ENCODE measurements around the gene IGSF3. TPM values are rescaled to one million over a fixed set of nuclear protein-coding genes. Genes with fewer than 3 reads are reported as not detected.

Gene IGSF3
- total and polyA plus RNA-seq, 2 experiments from 2014 or later: 8.8 to 34.0 TPM

DNA sequence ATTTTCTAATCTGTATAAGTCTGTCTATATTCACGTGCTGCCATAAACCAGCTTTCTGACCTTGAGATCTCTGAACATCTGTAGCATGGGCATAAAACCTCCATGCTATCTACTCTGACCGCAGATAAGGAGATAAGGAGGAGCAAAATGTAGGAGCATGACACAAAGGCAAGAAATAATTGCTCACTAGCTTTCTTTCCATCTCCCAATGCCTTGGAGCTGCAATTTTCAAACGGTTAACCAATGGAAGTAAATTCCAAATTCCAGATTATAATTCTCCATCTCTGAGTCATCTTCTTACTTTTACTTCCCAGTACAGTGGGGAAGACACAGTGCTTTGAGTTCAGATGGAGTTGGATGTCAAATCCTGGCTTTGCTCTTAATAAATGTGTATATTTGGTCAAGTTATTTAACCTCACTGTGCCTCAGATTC is 138.3 kb downstream of the IGSF3 start:
- 64% methylated on average over 3 of the region's 3 CpGs for WGBS (ENCODE audit: low lambda C conversion rate, missing lambda C conversion rate)
- Histone ChIP-seq H3K9me2 (replicated peaks; ENCODE audit: insufficient read depth) (no peaks in the 10 kb centered on the region), H2AFZ (no peak overlapping the region), H3K79me2 (no peaks in the 10 kb centered on the region), H3K9me3 (ENCODE audit: low read depth) (no peaks in the 10 kb centered on the region), H3K36me3 (replicated peaks; ENCODE audit: insufficient read depth, low read depth) (no peaks in the 10 kb centered on the region), H3K4me1 (ENCODE audit: insufficient read depth) (no peaks in the 10 kb centered on the region), H4K20me1 (ENCODE audit: insufficient read depth, poor library complexity, severe bottlenecking) (no peaks in the 10 kb centered on the region), H3K4me2 (no peak overlapping the region), H3K27me3 (no peaks in the 10 kb centered on the region), H3K27ac (no peak overlapping the region), H3K4me3 (no peak overlapping the region)
- TF ChIP-seq, protein P1, sequence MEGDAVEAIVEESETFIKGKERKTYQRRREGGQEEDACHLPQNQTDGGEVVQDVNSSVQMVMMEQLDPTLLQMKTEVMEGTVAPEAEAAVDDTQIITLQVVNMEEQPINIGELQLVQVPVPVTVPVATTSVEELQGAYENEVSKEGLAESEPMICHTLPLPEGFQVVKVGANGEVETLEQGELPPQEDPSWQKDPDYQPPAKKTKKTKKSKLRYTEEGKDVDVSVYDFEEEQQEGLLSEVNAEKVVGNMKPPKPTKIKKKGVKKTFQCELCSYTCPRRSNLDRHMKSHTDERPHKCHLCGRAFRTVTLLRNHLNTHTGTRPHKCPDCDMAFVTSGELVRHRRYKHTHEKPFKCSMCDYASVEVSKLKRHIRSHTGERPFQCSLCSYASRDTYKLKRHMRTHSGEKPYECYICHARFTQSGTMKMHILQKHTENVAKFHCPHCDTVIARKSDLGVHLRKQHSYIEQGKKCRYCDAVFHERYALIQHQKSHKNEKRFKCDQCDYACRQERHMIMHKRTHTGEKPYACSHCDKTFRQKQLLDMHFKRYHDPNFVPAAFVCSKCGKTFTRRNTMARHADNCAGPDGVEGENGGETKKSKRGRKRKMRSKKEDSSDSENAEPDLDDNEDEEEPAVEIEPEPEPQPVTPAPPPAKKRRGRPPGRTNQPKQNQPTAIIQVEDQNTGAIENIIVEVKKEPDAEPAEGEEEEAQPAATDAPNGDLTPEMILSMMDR (IDR thresholded peaks at IDR 0.05; ENCODE audit: poor library complexity): no peak
- TF ChIP-seq EZH2phosphoT487 (IDR thresholded peaks at IDR 0.05; ENCODE audit: low read depth, severe bottlenecking, unreplicated experiment) (no peak), EZH2 (IDR thresholded peaks at IDR 0.05; ENCODE audit: borderline replicate concordance) (no peak)
- DNase-seq (ENCODE audit: low spot score): no peak

DNA sequence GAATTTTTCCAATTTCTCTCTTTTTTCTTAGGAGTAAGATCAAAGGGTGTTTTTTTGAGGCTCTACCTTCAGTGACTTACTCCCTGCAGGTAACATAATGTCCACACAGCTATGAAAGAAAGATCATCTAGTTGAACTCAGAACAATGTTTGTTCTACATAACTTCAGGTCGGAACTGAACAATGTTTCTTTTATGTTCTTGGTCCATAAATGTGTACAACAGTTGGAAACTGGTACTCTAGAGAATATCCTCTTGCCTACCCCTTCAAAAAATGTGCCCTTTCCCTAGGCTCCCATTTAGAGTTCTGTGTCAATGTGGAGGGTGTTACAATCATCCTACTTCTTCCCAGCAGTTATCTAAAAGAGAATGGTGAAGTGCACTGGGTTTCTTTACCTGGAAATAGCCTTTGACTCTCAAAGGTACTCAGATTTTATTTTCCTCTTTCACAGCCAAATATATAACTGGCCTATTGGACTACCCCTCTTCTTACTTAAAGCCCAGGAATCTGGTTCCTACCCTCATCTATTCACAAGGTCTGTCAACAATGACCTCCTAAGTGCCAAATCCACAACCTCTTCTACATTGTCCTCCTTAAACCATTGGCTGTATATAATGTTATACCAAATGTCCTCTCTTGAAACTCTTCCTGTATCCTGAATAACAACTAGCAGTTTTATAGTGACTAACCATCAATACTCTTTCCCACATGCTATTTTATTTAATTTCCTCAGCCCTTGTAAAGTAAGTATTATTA is 139.0 kb downstream of the IGSF3 start:
- TF ChIP-seq EZH2 (IDR thresholded peaks at IDR 0.05; ENCODE audit: borderline replicate concordance): no peak
- no peak for TF ChIP-seq EZH2phosphoT487 (IDR thresholded peaks at IDR 0.05; ENCODE audit: low read depth, severe bottlenecking, unreplicated experiment)
- TF ChIP-seq, protein P1 (IDR thresholded peaks at IDR 0.05; ENCODE audit: poor library complexity): no peak
- Histone ChIP-seq H3K79me2 (no peaks in the 10 kb centered on the region), H3K27me3 (no peaks in the 10 kb centered on the region), H3K4me1 (ENCODE audit: insufficient read depth) (no peaks in the 10 kb centered on the region), H2AFZ (no peak overlapping the region), H3K4me3 (no peak overlapping the region), H4K20me1 (ENCODE audit: insufficient read depth, poor library complexity, severe bottlenecking) (no peaks in the 10 kb centered on the region), H3K36me3 (replicated peaks; ENCODE audit: insufficient read depth, low read depth) (no peaks in the 10 kb centered on the region), H3K27ac (no peak overlapping the region), H3K4me2 (no peak overlapping the region), H3K9me3 (ENCODE audit: low read depth) (no peaks in the 10 kb centered on the region), H3K9me2 (replicated peaks; ENCODE audit: insufficient read depth) (no peaks in the 10 kb centered on the region)
- WGBS (ENCODE audit: low lambda C conversion rate, missing lambda C conversion rate): 90% methylated on average over 1 of the region's 1 CpG
- DNase-seq (ENCODE audit: low spot score): no peak

DNA sequence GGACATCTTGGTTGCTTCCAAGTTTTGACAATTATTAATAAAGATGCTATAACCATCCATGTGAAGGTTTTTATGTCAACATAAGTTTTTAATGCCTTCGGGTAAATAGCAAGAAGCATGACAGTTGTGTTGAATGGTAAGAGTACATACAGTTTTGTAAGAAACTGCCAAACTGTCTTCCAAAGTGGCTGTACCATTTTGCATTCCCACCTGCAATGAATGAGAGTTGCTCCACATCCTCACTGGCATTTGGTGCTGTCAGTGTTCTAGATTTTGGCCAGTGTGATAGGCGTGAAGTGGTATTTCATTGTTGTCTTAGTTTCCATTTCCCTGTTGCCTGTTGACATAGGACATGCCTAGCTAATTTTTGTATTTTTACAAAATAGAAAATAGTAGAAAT is 142.1 kb downstream of the IGSF3 start:
- no peaks in the 10 kb centered on the region for H3K9me3 ChIP-seq (ENCODE audit: low read depth)
- no peak overlapping the region for H3K4me3 ChIP-seq
- H3K27me3 ChIP-seq: no peaks in the 10 kb centered on the region
- H2AFZ ChIP-seq: no peak overlapping the region
- no peaks in the 10 kb centered on the region for H3K79me2 ChIP-seq
- no peaks in the 10 kb centered on the region for H3K36me3 ChIP-seq (replicated peaks; ENCODE audit: insufficient read depth, low read depth)
- no peak for DNase-seq (ENCODE audit: low spot score)
- H3K4me2 ChIP-seq: no peak overlapping the region
- TF ChIP-seq EZH2phosphoT487 (IDR thresholded peaks at IDR 0.05; ENCODE audit: low read depth, severe bottlenecking, unreplicated experiment): no peak
- TF ChIP-seq, protein P1 (IDR thresholded peaks at IDR 0.05; ENCODE audit: poor library complexity): no peak
- no peak for TF ChIP-seq EZH2 (IDR thresholded peaks at IDR 0.05; ENCODE audit: borderline replicate concordance)
- H3K27ac ChIP-seq: no peak overlapping the region
- WGBS (ENCODE audit: low lambda C conversion rate, missing lambda C conversion rate): 99% methylated on average over 2 of the region's 2 CpGs
- H4K20me1 ChIP-seq (ENCODE audit: insufficient read depth, poor library complexity, severe bottlenecking): no peaks in the 10 kb centered on the region
- H3K4me1 ChIP-seq (ENCODE audit: insufficient read depth): no peaks in the 10 kb centered on the region
- no peaks in the 10 kb centered on the region for H3K9me2 ChIP-seq (replicated peaks; ENCODE audit: insufficient read depth)

MicroRNAs within 50 kb of the gene (microRNA counts, 767-probe panel; counts per million panel counts)
- not detected for microRNA hsa-miR-320b
- microRNA hsa-miR-548ac: not detected

Small RNA genes within 50 kb of the gene (microRNA-seq; reads per million reads assigned to microRNA genes)
- not detected for gene MIR320B1
- not detected for gene MIR548AC

Small RNA genes within 50 kb of the gene (small RNA-seq; reads per million reads assigned to genes)
- not detected for gene MIR320B1
- gene MIR548AC: not detected

Other genes starting within 250 kb of the IGSF3 start
- gene CD58, start 96.7 kb downstream of the IGSF3 start, total RNA-seq: 14.4 and 16.0 TPM in 2 replicates
- 23.3 and 26.9 TPM in 2 replicates for gene CD58, start 96.7 kb downstream of the IGSF3 start, polyA plus RNA-seq
- gene CD2, start 86.7 kb upstream of the IGSF3 start, total RNA-seq: 0.08 and 0.13 TPM in 2 replicates
- 0.08 and 0.22 TPM in 2 replicates for gene CD2, start 86.7 kb upstream of the IGSF3 start, polyA plus RNA-seq
- gene PTGFRN, start 242.2 kb upstream of the IGSF3 start, total RNA-seq: 31.0 and 37.7 TPM in 2 replicates
- 16.0 and 16.6 TPM in 2 replicates for gene PTGFRN, start 242.2 kb upstream of the IGSF3 start, polyA plus RNA-seq